Medulla oblongata (tissue), 1 donor: ENCODE measurements around the gene SPATA46.

Source experiments
- DNase-seq: peaks from one replicate; pipeline ENCODE4 v3.0.0-alpha.2; 2015; ENCODE audit errors: extremely low spot score

SPATA46 gene

GRCh38 chr1:162373541-162374260 lies 3.0 kb downstream of the SPATA46 start:
- no peak for DNase-seq

GRCh38 chr1:162373072-162373427 lies 3.6 kb downstream of the SPATA46 start:
- no peak for DNase-seq

GRCh38 chr1:162372159-162373071 lies 4.2 kb downstream of the SPATA46 start:
- no peak for DNase-seq

- DNase-seq: no peak
These were observed 5.0 kb downstream of the SPATA46 start for GRCh38 chr1:162371611-162372010.

- no peak for DNase-seq
These were observed 5.9 kb downstream of the SPATA46 start for GRCh38 chr1:162370721-162371120.

GRCh38 chr1:162370161-162370560 lies 6.5 kb downstream of the SPATA46 start:
- DNase-seq: no peak

GRCh38 chr1:162369571-162369970 lies 7.1 kb downstream of the SPATA46 start:
- DNase-seq: no peak

- DNase-seq: no peak
These were observed 8.2 kb downstream of the SPATA46 start for GRCh38 chr1:162368451-162368850.

GRCh38 chr1:162367772-162368171 lies 8.9 kb downstream of the SPATA46 start:
- no peak for DNase-seq

- DNase-seq: no peak
These were observed 9.6 kb downstream of the SPATA46 start for GRCh38 chr1:162367073-162367472.

GRCh38 chr1:162366671-162367070 lies 10.0 kb downstream of the SPATA46 start:
- no peak for DNase-seq

- DNase-seq: no peak
These were observed 10.5 kb downstream of the SPATA46 start for GRCh38 chr1:162366149-162366548.

GRCh38 chr1:162365284-162366020 lies 11.2 kb downstream of the SPATA46 start:
- DNase-seq: no peak

GRCh38 chr1:162364498-162364897 lies 12.2 kb downstream of the SPATA46 start:
- no peak for DNase-seq

GRCh38 chr1:162363823-162364222 lies 12.8 kb downstream of the SPATA46 start:
- no peak for DNase-seq

- DNase-seq: no peak
These were observed 15.3 kb downstream of the SPATA46 start for GRCh38 chr1:162361349-162361748.

GRCh38 chr1:162360874-162361260 lies 15.8 kb downstream of the SPATA46 start:
- DNase-seq: no peak

- no peak for DNase-seq
These were observed 16.3 kb downstream of the SPATA46 start for GRCh38 chr1:162360237-162360873.

- DNase-seq: no peak
These were observed 17.0 kb downstream of the SPATA46 start for GRCh38 chr1:162359523-162360236.

GRCh38 chr1:162358928-162359327 lies 17.7 kb downstream of the SPATA46 start:
- DNase-seq: no peak

- DNase-seq: peak; percentile 31
These were observed 18.9 kb downstream of the SPATA46 start for GRCh38 chr1:162357681-162358266.
